AG04450 (cell line): ENCODE measurements around the gene NSRP1. TPM values are rescaled to one million over a fixed set of nuclear protein-coding genes. Genes with fewer than 3 reads are reported as not detected.
"Not testable (repeated sequence)": the region's sequence is repeated elsewhere in the genome, so short reads cannot be mapped to it uniquely, and the experiment has no call there.

ENCODE experiments used
- CTCF ChIA-PET: fragments of 300-600, 350-600 bp; formaldehyde crosslinking; extraction: SDS; loops from one replicate; lab custom pipeline; 2022; ENCODE audit warnings: antibody characterized with exemption, inconsistent platforms; lab: Charles Lee
- POLR2A ChIA-PET: fragments of 350-600 bp; formaldehyde crosslinking; extraction: SDS; loops from one replicate; lab custom pipeline; 2021; ENCODE audit warnings: antibody characterized with exemption, inconsistent platforms; lab: Yijun Ruan, JAX
- DNase-seq: peaks from one replicate; pipeline ENCODE4 v3.0.0-alpha.2; 2011; ENCODE audit warnings: low read depth, low spot score
- H3K27ac ChIP-seq: one replicate; pipeline ENCODE4 v1.5.1; 2012; ENCODE audit warnings: low read depth, low read length, control low read depth
- H3K27me3 ChIP-seq: one replicate; pipeline ENCODE4 v1.6.0; 2012; ENCODE audit warnings: low read length; ENCODE audit not compliant: control insufficient read depth, insufficient read depth
- H3K4me3 ChIP-seq: 2 replicates; pipeline ENCODE4 v1.5.1; 2011; ENCODE audit warnings: mild to moderate bottlenecking, low read depth, low read length, control low read depth
- H3K9me3 ChIP-seq: 2 replicates; pipeline ENCODE4 v1.5.1; 2012; ENCODE audit warnings: low read length; ENCODE audit not compliant: control insufficient read depth, insufficient read depth
- CTCF ChIP-seq: IDR thresholded peaks from 2 replicates; pipeline ENCODE4 v1.5.1; 2011; ENCODE audit warnings: low read depth, low read length, control low read depth, inconsistent platforms
- polyA plus RNA-seq: library from polyadenylated mRNA; depleted of rRNA; stranded (reverse); fragments of >200 nt; gene quantifications from 2 replicates; pipeline ENCODE4 v1.2.3, GENCODE V29; 2011

NSRP1 gene
- polyA plus RNA-seq, 1 experiment = 18.6 TPM

GRCh38 chr17:30130121-30130520, 13.5 kb downstream of the NSRP1 start:
- no peak for DNase-seq
- Histone ChIP-seq H3K27ac (no peak overlapping the region), H3K9me3 (no peaks in the 10 kb centered on the region), H3K27me3 (no peaks in the 10 kb centered on the region), H3K4me3 (no peak overlapping the region)
- ChIA-PET POLR2A (no interaction called here), CTCF (no interaction called here)
- TF ChIP-seq CTCF = no peak

GRCh38 chr17:30132615-30133014, 16.0 kb downstream of the NSRP1 start:
- TF ChIP-seq CTCF = no peak
- CTCF ChIA-PET = interaction anchor here (0.6 to 1.8 kb wide), 4 partner anchors 8 to 472 kb away, joined by 3 to 11 read pairs (median 4); no protein-coding TSS in a partner anchor
- H3K9me3 ChIP-seq = no peaks in the 10 kb centered on the region
- no peaks in the 10 kb centered on the region for H3K27me3 ChIP-seq
- no peak overlapping the region for H3K27ac ChIP-seq
- no peak overlapping the region for H3K4me3 ChIP-seq
- POLR2A ChIA-PET = interaction anchor here (0.6 kb wide), 1 partner anchor 40 kb away, joined by 3 read pairs; no protein-coding TSS in a partner anchor
- no peak for DNase-seq

GRCh38 chr17:30133197-30133596, 16.6 kb downstream of the NSRP1 start:
- ChIA-PET CTCF (interaction anchor here (0.6 to 1.8 kb wide), 3 partner anchors 8 to 473 kb away, joined by 3 to 11 read pairs (median 3); no protein-coding TSS in a partner anchor), POLR2A (interaction anchor here (0.6 kb wide), 3 partner anchors 18 to 56 kb away, joined by 3 read pairs; no protein-coding TSS in a partner anchor)
- TF ChIP-seq CTCF = no peak
- Histone ChIP-seq H3K4me3 (no peak overlapping the region), H3K9me3 (no peaks in the 10 kb centered on the region), H3K27ac (no peak overlapping the region), H3K27me3 (no peaks in the 10 kb centered on the region)
- no peak for DNase-seq

GRCh38 chr17:30134551-30134950, 17.9 kb downstream of the NSRP1 start:
- Histone ChIP-seq H3K4me3 (no peak overlapping the region), H3K27me3 (no peaks in the 10 kb centered on the region), H3K27ac (no peak overlapping the region), H3K9me3 (no peaks in the 10 kb centered on the region)
- no peak for TF ChIP-seq CTCF
- no peak for DNase-seq
- POLR2A ChIA-PET = no interaction called here
- CTCF ChIA-PET = interaction anchor here (0.5 to 0.8 kb wide), 2 partner anchors 10 to 401 kb away, joined by 3 to 6 read pairs; no protein-coding TSS in a partner anchor

- Histone ChIP-seq H3K9me3 (no peaks in the 10 kb centered on the region), H3K4me3 (no peak overlapping the region), H3K27ac (no peak overlapping the region), H3K27me3 (no peaks in the 10 kb centered on the region)
- ChIA-PET POLR2A (no interaction called here), CTCF (interaction anchor here (0.7 to 2.3 kb wide), 2 partner anchors 12 to 33 kb away, joined by 4 to 17 read pairs; no protein-coding TSS in a partner anchor)
- no peak for TF ChIP-seq CTCF
- DNase-seq = no peak
Measured at GRCh38 chr17:30137158-30137557, 20.5 kb downstream of the NSRP1 start.

GRCh38 chr17:30147860-30148259, 31.2 kb downstream of the NSRP1 start:
- H3K27ac ChIP-seq, H3K4me3 ChIP-seq, DNase-seq, POLR2A ChIA-PET, H3K27me3 ChIP-seq, H3K9me3 ChIP-seq: not testable (repeated sequence)
- CTCF ChIA-PET = interaction anchor here (1.1 to 1.4 kb wide), 2 partner anchors 22 to 44 kb away, joined by 3 to 4 read pairs; no protein-coding TSS in a partner anchor
